Limb (tissue), 2 donors: Measurements from ENCODE around the gene RINT1.
"Not testable (repeated sequence)": the region's sequence is repeated elsewhere in the genome, so short reads cannot be mapped to it uniquely, and the experiment has no call there.

Experiments
- DNase-seq, 2 donors: peaks; one replicate each; pipeline ENCODE4 v3.0.0-alpha.2; 2016; ENCODE audit errors: extremely low spot score in 2 of 2

RINT1 gene

DNA sequence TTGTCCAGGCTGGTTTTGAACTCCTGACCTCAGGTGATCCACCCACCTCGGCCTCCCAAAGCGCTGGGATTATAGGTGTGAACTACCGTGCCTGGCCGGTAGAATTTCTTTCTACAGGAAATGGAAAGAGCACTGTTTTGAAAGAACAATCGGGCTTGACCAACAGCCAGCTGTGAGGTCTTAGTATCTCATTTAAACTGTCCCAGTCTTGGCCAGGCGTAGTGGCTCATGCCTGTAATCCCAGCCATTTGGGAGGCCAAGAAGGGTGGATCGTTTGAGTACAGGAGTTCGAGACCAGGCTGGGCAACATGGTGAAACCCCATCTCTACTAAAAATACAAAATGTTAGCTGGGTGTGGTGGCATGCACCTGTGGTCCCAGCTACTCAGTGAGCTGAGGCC, 67.1 kb downstream of the RINT1 start:
- not testable (repeated sequence) for DNase-seq

DNA sequence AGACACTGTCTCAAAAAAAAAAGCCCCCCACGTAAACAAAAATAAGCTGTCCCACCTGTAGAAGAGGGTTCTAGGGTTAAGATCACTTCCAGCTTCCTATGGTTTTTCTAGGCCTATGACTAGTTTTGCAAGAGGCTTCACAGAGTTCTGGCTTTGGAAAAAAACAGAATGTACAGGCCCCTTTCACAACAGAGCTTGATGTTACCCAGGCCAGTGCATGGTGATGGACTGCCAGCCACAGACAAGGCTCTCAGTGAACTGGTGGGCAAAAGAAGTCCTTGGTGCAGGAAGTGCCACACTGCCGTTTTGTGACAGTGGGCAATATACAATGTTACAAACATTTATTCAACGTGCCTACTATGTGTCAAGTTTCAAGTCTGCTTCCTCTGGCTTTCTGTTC, 67.5 kb downstream of the RINT1 start:
- DNase-seq = no peak

DNA sequence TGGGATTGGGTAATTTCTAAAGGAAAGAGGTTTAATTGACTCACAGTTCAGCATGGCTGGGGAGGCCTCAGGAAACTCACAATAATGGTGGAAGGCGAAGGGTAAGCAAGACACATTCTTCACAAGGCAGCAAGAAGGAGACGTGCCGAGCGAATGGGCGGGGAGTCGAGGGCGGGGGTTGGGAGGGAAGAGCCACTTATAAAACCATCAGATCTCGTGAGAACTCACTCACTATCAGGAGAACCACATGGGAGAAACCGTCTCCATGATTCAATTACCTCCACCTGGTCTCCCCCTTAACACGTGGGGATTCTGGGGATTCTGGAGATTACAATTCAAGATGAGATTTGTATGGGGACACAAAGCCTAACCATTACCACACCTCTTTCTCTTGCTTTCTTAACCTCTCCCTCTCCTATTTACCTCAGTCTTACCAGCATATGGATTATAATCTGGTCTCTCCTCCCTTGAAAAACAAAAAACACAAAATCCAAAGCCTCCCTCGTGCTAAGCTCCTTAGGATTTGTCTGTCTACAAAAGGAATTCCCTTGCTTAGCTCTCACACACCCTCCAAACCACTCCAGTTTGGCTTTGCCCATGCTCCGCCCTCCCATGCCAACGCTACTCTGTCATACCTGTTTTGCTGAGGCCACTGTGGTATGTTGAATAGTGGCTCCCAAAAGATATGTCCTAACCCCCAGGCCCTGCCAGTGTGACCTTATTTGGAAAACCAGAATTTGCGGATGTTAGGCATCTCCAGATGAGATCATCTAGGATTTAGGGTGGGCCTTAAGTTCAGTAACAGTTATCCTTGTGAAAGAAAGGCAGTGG, 68.9 kb downstream of the RINT1 start:
- DNase-seq = no peak

DNA sequence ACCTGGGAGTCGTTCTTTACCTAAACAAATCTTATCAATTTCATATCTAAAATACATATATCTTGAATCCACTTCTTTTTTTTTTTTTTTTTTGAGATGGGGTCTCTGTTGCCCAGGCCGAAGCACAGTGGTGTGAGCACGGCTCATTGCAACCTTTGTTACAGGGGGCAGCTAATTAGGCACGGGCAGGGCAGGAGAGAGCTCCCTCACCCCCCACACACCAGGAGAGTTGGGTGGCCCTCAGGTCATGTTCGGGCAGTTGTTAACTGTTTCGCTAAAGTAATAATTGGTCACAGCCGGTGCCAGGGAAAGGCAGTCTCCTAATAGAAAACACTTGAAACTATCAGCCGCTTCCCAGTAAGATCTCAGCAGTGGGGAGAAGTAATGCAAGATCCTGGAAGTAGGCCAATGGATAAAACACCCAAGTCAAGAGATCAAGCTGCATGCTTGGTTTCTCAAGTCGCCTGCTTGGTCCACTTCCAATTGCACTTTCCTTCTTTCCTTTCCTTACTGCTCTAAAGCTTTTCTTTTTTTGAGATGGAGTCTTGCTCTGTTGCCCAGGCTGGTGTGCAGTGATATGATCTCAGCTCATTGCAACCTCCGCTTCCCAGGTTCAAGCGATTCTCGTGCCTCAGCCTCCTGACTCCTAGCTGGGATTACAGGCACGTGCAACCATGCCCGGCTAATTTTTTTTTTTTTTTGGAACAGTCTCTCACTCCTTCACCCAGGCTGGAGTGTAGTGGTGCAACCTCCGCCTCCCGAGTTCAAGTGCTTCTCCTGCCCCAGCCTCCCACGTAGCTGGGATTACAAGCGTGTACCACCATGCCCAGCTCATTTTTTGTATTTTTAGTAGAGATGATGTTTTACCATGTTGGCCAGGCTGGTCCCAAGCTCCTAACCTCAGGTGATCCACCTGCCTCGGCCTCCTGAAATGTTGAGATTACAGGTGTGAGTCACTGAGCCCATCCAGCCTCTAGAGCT, 70.6 kb downstream of the RINT1 start:
- DNase-seq = no peak

DNA sequence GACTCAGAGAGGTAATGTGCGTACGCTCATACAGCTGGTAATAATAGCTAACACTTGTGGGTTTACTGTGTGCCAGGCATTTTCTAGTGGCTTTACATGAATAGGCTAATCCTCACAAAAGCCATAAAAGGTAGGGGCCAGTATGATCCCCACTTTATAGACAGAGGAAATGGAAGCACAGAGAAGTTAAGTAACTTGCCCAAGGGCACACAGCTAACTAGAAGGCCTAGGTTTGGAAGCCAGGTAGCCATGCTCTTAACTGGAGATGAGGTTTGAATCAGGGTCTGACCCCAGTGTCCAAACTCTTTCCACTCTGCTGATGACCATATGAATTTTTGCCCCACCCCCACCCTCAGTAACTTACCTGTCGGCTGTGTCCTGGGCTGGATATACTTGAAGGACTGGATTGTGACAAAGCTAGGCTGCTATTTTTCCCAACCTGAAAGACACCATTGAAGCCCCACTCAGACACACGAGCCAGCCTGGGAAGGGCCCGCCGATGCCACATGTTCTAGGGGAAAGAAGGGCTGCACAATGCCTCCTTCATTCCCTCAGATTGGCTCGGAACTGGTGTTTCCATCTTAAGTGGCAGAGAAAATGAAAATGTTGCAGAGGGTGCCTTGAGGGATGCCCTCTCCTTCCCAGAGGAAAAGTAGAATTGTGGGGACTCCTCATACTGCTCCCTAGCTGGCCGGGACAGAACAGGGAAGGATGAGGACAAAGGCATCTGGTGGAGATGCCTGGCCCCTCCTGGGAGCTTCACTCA, 78.3 kb downstream of the RINT1 start:
- no peak for DNase-seq

DNA sequence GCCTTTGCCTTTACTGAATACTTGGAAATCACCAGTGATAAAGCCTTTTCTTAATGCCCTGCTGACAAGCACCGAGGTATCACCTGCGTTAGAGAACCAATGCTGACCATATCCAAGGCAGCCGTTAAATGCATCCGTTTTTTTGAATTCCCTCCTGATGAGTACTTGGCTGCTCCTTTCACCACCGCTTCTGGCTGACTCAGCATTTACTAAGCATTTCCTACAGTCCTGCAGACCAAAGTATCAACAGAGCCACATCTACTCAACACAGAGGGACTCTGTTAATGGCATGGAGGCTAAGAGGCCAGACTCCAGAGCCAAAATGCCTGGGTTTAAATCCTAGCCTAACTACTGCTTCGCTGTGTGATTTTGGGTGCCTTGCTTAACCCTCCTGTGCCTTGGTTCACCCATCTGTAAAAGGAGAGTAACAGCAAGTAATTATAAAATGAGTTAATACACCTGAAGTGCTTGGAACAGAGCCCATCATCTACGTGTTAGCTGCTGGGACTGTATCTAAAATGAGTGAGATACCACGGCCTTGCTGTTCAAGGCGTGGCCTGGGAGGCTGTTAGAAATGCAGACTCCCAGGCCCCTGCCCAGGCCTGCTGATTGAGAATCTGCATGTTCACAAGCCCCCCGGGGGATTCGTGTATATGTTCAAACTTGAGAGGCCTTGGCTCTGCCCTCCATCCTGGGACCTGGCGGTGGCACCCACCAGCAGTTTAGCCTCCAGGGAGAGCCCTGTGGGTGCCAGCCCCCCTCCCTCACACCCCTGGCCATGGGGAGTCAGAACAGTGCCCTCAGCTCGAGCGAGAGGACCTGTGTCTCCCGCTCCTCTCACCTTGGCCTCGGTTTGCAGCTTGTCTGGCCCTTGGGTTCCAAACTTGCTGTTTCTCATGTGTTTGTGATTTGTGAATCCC, 80.1 kb downstream of the RINT1 start:
- DNase-seq = no peak

DNA sequence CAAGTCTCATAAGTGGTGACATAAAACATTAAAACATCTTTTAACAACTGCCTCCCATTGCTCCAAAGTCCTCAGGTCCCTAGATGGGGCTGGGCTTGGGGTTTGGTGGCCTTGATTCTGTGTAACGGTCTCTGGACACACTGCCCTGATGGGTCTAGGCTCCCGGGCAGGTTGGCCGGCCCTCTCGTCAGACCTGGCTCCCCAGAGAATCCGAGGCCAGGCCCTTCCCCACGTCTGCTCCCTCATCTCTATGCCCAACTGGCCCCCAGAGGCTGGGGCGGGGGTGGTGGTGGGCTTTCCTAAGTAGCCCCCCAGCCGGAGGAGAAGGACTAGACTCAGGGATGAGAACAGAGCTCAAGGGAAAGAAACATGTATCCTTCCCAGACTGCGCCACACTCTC, 80.8 kb downstream of the RINT1 start:
- no peak for DNase-seq

DNA sequence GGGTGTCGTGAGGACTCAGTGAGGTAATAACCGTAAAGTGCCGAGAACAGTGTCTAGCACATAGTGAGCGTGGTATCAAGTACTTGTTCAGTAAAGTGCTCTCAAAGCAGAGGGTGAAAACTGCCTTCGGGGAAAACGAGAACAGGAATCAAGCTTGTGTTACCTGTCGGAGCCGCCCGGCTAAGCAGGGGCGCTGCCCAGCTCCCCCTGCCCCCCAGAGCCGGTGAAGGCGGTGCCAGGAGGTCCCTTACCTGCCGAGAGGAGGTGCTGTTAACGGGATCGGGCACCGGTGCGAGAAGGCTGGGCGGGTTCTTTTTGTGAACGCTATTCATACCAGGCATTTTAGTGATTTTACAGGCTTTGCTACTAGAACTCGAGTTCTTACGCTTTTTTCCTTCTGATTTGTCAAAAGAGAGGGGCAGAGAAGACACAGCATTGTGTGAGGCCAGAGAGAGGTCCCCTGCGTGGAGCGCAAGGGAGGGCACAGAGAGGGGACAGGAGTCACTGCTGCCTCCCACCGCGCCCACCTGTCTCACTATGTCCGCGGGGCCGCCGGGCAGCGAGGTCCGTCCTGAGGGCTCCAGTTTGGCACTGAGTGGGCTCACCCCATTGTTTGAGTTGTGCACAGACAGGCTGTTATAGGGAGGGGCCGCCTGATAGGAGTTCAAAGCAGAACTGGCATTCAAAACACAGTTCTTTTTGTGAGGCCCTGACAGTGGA, 81.8 kb downstream of the RINT1 start:
- DNase-seq = no peak

DNA sequence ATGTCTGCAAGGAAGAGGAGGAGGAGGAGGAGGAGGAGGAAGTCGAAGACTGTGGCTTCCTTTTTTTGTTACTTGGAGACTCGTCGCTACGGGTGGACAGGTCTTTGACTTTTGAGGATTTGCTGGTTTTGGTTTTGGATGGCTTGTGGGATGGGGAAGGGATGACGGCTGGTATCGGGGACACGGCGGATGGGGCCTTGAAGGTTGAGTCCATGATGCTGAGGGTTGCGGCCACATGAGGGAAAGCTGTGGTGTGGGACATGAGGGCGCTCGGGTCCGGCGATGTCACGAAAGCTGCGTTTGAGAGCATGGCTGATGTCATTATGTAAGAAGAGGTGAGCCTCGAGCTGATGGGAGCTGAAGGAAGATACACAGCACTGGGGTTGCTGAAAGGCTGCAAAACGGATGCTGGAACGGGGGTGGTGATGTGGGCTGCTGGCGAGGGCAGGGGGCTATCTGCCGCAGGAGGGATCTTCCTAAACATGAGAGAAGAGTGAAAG, 82.4 kb downstream of the RINT1 start:
- no peak for DNase-seq
